K562 (cell line): ENCODE results near the gene HEPACAM. TPM values are rescaled to one million over a fixed set of nuclear protein-coding genes. Genes with fewer than 3 reads are reported as not detected.

ENCODE experiments used
- CREB1 ChIP-seq, 2 experiments: sonication (generic) in 1 of 2; formaldehyde crosslinking in 1 of 2; IDR thresholded peaks; 2 replicates each; pipeline versions ENCODE4 v1.6.1 to v1.8.0; 2012 to 2022; ENCODE audit warnings: inconsistent platforms in 1 of 2, mild to moderate bottlenecking in 1 of 2, missing genetic modification reagents in 1 of 2, moderate library complexity in 1 of 2
- NFIX ChIP-seq: fragments of 250-450 bp; sonication (Bioruptor Pico); IDR thresholded peaks from 2 replicates; pipeline ENCODE4 v1.4.0; 2020; ENCODE audit warnings: low read depth, mild to moderate bottlenecking, moderate library complexity
- NR2C1 ChIP-seq, 2 experiments: fragments of 450-650 bp; IDR thresholded peaks; 2 replicates each; pipeline ENCODE4 v1.6.1; 2017; ENCODE audit warnings: mild to moderate bottlenecking in 2 of 2, antibody characterized with exemption in 1 of 2, inconsistent platforms in 1 of 2, missing compliant biosample characterization in 1 of 2, missing genetic modification characterization in 1 of 2
- XRCC4 ChIP-seq: IDR thresholded peaks from one replicate; pipeline ENCODE4 v1.6.1; 2011; ENCODE audit not compliant: insufficient read depth, insufficient read length; ENCODE audit errors: extremely low read depth
- ZNF583 ChIP-seq: fragments of 250-450 bp; sonication (Bioruptor Pico); IDR thresholded peaks from 2 replicates; pipeline ENCODE4 v1.4.0; 2020
- polyA plus RNA-seq, 8 experiments: library from polyadenylated mRNA; depleted of rRNA in 4 of 8; stranded (reverse) in 5 of 8; unstranded in 3 of 8; fragments of >200 nt; fragmentation: Nextera tagmentation in 2 of 8; fragmentation: Illumina TruSeq in 1 of 8; extraction: Ambion mirVana in 2 of 8; extraction: Trizol in 1 of 8; gene quantifications; 2 replicates each; pipeline versions ENCODE4 v1.2.1 to v1.2.3, GENCODE V29; 2011 to 2014; ENCODE audit warnings: inconsistent platforms in 1 of 8, missing spikeins in 1 of 8
- total RNA-seq, 7 experiments: library from RNA; depleted of rRNA in 6 of 7; stranded (reverse); fragments of >200 nt in 6 of 7; fragmentation: Illumina TruSeq in 2 of 7; extraction: Trizol in 2 of 7; gene quantifications; 2 replicates each; pipeline versions ENCODE4 v1.2.1 to v1.2.3, GENCODE V29; 2011 to 2021; ENCODE audit warnings: low replicate concordance in 1 of 7
- TF ChIP-seq, protein P1 (sequence below), 2 experiments: fragments of 450-650 bp in 1 of 2; sonication (generic) in 1 of 2; formaldehyde crosslinking in 1 of 2; IDR thresholded peaks; 2 replicates each; pipeline versions ENCODE4 v1.7.1 to v1.9.0; 2016 to 2022; ENCODE audit warnings: inconsistent platforms in 1 of 2, mild to moderate bottlenecking in 1 of 2, missing genetic modification reagents in 1 of 2
- TF ChIP-seq, protein P2 (sequence below): fragments of 450-650 bp; IDR thresholded peaks from 2 replicates; pipeline ENCODE4 v1.6.1; 2018; ENCODE audit warnings: mild to moderate bottlenecking, low read depth; ENCODE audit not compliant: partially characterized antibody
- TF ChIP-seq, protein P3 (sequence below): fragments of 450-650 bp; conservative IDR thresholded peaks from 2 replicates; pipeline ENCODE4 v1.6.1; 2016; ENCODE audit warnings: missing genetic modification characterization, low read depth, mild to moderate bottlenecking, missing compliant biosample characterization, moderate library complexity
- TF ChIP-seq, protein P4 (sequence below): sonication (generic); formaldehyde crosslinking; IDR thresholded peaks from 2 replicates; pipeline ENCODE4 v1.8.1; 2023; ENCODE audit warnings: mild to moderate bottlenecking, missing genetic modification reagents

HEPACAM gene
- total and polyA plus RNA-seq, 9 of the 15 experiments (the other 6 are each of a cell fraction or from before 2014, with no cell fraction given) = not detected

DNA sequence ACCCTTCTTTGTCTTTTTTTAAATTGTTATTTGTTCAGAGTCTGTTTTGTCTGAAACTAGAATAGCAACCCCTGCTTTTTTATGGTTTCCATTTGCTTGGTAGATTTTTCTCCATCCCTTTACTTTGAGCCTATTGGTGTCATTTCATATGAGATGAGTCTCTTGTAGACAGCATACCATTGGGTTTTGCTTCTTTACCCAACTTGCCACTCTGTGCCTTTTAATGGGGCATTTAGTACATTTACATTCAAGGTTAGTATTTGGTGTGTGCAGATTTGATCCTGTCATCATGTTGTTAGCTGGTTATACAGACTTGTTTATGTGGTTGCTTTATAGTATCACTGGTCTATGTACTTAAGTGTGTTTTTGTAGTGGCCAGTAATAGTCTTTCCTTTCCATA, 46.2 kb upstream of the HEPACAM start (continued):
- TF ChIP-seq, protein P1, sequence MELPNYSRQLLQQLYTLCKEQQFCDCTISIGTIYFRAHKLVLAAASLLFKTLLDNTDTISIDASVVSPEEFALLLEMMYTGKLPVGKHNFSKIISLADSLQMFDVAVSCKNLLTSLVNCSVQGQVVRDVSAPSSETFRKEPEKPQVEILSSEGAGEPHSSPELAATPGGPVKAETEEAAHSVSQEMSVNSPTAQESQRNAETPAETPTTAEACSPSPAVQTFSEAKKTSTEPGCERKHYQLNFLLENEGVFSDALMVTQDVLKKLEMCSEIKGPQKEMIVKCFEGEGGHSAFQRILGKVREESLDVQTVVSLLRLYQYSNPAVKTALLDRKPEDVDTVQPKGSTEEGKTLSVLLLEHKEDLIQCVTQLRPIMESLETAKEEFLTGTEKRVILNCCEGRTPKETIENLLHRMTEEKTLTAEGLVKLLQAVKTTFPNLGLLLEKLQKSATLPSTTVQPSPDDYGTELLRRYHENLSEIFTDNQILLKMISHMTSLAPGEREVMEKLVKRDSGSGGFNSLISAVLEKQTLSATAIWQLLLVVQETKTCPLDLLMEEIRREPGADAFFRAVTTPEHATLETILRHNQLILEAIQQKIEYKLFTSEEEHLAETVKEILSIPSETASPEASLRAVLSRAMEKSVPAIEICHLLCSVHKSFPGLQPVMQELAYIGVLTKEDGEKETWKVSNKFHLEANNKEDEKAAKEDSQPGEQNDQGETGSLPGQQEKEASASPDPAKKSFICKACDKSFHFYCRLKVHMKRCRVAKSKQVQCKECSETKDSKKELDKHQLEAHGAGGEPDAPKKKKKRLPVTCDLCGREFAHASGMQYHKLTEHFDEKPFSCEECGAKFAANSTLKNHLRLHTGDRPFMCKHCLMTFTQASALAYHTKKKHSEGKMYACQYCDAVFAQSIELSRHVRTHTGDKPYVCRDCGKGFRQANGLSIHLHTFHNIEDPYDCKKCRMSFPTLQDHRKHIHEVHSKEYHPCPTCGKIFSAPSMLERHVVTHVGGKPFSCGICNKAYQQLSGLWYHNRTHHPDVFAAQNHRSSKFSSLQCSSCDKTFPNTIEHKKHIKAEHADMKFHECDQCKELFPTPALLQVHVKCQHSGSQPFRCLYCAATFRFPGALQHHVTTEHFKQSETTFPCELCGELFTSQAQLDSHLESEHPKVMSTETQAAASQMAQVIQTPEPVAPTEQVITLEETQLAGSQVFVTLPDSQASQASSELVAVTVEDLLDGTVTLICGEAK (IDR thresholded peaks at IDR 0.05) = no peak
- TF ChIP-seq, protein P1 (CRISPR knock-in tag; IDR thresholded peaks at IDR 0.05) = no peak
- TF ChIP-seq, protein P2, sequence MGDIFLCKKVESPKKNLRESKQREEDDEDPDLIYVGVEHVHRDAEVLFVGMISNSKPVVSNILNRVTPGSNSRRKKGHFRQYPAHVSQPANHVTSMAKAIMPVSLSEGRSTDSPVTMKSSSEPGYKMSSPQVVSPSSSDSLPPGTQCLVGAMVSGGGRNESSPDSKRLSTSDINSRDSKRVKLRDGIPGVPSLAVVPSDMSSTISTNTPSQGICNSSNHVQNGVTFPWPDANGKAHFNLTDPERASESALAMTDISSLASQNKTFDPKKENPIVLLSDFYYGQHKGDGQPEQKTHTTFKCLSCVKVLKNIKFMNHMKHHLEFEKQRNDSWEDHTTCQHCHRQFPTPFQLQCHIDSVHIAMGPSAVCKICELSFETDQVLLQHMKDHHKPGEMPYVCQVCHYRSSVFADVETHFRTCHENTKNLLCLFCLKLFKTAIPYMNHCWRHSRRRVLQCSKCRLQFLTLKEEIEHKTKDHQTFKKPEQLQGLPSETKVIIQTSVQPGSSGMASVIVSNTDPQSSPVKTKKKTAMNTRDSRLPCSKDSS = no peak
- TF ChIP-seq XRCC4 (no peak), NFIX (CRISPR knock-in tag) (no peak), NR2C1 (IDR thresholded peaks at IDR 0.05) (no peak), NR2C1 (tag; IDR thresholded peaks at IDR 0.05) (no peak), ZNF583 (CRISPR knock-in tag) (no peak), CREB1 (IDR thresholded peaks at IDR 0.05) (no peak), CREB1 (CRISPR knock-in tag; IDR thresholded peaks at IDR 0.05) (no peak)
- TF ChIP-seq, protein P3, sequence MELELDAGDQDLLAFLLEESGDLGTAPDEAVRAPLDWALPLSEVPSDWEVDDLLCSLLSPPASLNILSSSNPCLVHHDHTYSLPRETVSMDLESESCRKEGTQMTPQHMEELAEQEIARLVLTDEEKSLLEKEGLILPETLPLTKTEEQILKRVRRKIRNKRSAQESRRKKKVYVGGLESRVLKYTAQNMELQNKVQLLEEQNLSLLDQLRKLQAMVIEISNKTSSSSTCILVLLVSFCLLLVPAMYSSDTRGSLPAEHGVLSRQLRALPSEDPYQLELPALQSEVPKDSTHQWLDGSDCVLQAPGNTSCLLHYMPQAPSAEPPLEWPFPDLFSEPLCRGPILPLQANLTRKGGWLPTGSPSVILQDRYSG (tag) = no peak
- TF ChIP-seq, protein P4, sequence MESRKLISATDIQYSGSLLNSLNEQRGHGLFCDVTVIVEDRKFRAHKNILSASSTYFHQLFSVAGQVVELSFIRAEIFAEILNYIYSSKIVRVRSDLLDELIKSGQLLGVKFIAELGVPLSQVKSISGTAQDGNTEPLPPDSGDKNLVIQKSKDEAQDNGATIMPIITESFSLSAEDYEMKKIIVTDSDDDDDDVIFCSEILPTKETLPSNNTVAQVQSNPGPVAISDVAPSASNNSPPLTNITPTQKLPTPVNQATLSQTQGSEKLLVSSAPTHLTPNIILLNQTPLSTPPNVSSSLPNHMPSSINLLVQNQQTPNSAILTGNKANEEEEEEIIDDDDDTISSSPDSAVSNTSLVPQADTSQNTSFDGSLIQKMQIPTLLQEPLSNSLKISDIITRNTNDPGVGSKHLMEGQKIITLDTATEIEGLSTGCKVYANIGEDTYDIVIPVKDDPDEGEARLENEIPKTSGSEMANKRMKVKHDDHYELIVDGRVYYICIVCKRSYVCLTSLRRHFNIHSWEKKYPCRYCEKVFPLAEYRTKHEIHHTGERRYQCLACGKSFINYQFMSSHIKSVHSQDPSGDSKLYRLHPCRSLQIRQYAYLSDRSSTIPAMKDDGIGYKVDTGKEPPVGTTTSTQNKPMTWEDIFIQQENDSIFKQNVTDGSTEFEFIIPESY (CRISPR knock-in tag) = no peak
- TF ChIP-seq, all 486 proteins: peak for 0
